PC-3 (cell line): ENCODE results near the gene SLC25A24.

ENCODE experiments used
- CTCF ChIP-seq: fragments of 300-600 bp; sonication (generic); conservative IDR thresholded peaks from 2 replicates; pipeline ENCODE4 v1.5.1; 2017; ENCODE audit warnings: antibody characterized with exemption, low read depth, mild to moderate bottlenecking, low read length
- EZH2 ChIP-seq: fragments of 300-600 bp; sonication (generic); IDR thresholded peaks from one replicate; pipeline ENCODE4 v1.6.1; 2017; ENCODE audit warnings: antibody characterized with exemption, mild to moderate bottlenecking, low read length; ENCODE audit not compliant: unreplicated experiment

- no peak for TF ChIP-seq EZH2
- no peak for TF ChIP-seq CTCF
Measured at GRCh38 chr1:108149796-108150467, 50.2 kb downstream of the SLC25A24 start.
